Activated CD8-positive, alpha-beta memory T cell treated with anti-CD3 and anti-CD28 coated beads for 48 hours (primary cell): ENCODE measurements around the gene JAK1.
"Not testable (repeated sequence)": the region's sequence is repeated elsewhere in the genome, so short reads cannot be mapped to it uniquely, and the experiment has no call there.

ENCODE experiments used
- DNase-seq, 3 experiments: peaks; one replicate each; pipeline ENCODE4 v3.0.0-alpha.2; 2020; ENCODE audit warnings: low read depth in 2 of 3, low spot score in 2 of 3

Gene JAK1

DNA sequence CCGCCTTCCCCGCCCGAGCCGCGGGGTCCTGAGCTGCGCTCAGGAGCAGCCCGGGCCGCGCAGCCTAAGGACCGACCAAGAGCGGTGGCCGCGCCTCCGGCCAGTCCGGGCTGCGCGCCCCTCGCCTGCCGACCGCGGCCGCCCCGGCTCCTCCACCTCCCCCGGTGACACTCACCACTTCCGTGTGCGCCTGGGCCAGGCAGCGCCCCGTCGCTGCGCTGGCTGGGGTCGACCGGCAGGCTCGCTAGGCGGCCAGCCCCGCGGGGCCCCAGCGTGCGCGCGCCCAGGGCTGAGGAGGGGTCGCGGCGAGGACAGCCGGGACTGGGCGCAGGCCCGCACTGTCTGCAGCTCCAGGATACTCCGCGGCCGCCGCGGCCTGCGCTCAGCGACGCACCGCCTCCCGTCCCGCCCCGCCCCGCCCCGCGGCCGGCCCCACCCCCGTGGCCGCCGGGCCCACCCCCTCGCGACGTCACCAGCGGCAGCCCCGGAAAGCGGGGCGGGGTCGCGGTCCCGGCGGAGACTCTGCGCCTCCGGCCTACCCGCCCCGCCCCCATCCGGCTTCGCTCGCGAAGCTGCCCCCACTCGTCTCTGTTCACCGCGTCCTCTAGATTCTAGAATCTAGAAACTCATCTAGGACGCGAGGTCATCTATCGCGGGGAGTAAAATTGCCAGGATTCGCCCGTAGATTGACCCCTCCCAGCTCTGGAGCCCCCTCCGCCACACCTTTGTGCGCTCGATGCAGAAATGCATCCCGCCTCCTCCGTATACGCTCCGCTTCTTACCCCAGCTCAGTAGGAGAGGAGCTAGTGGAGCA is at the start of gene JAK1:
Gene JAK1, minus strand, starts transcription at position 392 of the 814 bp plus-strand sequence. CDS start 80,285 bp downstream, outside the sequence.
- peak; percentile 69 to 83 (median 77) for DNase-seq

DNA sequence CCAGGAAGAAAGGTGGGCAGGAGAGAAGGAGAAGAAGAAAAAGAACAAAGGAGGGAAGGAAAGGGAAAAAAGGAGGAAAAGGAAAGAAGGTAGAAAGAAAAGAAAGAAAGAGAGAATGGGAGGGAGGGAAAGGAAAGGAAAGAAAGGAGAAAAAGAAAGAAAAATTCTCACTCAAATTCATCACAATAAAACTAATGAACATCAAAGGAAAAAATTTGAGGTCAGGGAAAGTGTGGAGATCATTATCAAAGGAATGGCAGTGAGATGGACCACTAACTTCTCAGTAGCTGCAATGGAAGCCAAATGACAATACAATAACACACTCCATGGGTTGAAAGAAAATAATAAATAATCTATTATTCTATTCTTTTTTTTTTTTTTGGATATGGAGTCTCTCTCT is 48.0 kb upstream of the JAK1 start:
- DNase-seq: no peak

DNA sequence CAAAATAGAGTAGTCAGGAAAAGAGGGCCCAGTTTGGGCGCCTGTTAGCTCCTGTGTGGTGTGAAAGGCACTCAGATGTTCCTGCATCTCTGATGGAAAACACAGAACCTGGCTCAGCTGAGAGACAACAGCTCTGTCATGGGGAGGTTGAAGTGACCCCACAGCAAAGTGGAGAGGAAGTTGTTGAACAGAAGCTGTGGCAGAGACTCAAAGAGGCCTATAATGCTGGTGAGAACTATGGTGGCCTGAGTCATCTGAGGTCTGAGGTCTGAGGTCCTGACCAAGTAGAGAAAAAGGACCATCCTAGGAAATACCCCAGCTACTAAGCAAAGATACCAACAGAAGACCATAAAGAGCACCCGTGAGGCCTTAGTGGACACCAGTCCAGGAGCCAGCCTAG is 45.6 kb upstream of the JAK1 start:
- no peak for DNase-seq

DNA sequence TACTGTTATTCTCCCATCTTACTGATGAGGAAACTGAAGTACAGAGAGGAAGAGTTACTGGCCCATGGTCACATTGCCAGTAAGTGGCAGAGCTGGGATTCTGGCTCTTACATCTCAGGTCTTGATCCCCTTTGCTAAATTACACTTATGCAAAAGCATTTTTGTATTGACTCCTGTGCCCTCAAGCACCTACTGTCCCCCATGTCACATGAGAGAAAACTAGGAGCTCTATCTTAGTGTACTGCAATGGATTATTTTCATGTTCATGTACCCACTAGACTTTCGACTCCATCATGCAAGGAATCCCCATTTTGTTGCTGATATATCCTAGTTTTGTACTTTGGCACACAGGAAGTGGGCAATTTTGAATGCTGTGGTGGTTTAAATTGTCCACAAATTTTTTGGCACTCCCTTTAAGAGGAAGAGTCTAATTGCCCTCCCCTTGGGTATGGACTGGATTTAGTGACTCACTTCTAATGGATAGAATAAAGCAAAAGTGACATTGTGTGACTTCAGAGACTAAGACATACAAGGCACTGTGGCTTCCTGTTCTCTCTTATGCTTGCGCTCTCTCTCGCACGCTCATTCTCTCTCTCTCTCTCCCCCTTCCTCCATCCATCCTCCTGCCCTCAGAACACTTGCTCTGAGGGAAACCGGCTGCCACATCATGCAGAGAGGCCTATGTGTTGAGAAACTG is 43.5 kb upstream of the JAK1 start:
- no peak for DNase-seq

DNA sequence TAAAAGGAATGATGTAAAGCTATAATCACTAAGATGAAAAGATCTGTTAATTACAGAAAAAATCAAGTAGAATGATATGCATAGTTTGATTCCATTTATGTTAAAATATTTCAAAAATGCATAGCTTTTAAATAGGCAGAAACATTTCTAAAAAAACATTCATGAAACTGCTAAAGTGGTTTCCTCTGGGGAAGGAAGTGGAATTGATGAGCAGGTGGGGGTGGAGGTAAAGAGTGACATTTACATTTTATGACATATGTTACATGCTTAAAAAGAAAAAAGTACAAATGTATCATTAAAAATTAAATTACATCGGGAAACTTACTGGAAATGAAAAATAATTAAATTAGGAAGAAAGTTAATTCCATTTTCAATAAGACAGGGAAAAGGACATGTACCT is 42.8 kb upstream of the JAK1 start:
- no peak for DNase-seq

DNA sequence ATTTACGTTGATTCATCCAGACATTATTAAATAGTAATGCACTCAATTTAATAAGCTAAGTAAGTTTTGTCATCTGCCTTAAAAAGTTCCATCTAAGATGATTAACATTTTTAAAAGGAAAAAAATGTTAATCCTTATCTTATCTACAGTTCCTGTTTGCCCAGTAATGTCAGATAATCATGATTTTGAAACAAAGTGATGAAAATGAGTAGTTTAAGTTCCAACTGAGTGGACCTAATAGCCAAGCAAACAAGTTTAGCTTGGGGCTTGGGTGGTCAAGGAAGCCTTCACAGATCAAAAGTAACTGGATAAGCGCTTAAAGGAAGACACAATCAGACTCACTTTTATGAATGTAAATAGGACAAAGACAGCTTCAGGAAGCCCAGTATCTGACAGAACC is 40.5 kb upstream of the JAK1 start:
- no peak for DNase-seq

DNA sequence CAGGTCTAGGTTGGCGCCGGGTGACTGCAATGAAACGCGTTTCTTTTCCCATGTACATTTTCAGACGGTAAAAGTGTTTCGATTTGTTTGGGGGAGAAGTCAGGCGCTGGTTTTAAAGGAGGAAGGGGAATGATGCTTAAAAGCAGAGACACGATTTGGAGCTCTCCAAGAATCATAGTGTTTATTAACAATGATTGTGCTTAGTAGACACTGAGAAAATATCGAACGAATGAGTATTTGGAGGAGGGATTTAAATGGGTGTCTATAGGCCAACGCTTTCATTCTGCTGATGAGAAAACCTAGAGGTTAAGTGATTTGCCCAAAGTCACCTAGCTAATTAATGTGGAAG is 36.9 kb upstream of the JAK1 start:
- no peak for DNase-seq

DNA sequence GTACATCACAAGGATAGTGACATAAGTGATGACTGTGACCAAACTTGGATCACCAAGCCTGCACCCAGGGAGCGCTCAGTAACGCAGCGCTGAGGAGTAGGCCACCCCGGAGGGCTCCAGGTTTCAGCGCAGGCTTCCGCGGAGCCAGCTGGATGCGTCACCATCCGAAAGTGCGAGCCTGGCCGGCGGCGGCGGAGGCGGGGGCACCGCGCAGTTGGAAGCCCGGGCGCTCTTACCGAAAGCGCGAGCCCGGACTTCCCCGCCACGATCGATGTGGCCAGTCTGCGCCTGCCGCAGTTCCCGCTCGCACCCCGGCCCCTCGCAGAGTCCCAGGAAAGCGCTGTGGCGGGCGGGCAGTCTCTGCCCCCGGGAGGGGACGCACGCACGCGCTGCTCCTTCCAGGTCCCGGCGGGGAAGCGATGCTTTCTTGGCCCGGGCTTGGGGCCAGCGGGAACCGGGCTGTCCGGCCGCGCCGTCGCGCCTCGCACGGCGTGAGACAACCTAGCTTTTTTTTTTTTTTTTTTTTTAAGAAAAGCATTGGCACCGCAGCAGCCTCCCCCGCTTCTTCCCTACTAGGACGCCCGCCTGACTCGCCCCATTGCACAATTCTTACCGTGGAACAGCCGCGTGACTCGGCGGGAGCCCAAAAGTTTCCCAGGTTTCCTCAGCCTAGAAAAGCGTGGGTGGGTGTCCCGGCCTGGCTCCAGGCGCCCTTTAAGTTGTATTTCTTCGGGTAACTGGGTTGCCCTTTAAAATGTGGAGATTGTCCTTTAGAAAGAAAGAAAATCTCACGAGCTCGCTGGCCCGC is 36.4 kb upstream of the JAK1 start:
- peak; percentile 41 to 73 (median 53) for DNase-seq

DNA sequence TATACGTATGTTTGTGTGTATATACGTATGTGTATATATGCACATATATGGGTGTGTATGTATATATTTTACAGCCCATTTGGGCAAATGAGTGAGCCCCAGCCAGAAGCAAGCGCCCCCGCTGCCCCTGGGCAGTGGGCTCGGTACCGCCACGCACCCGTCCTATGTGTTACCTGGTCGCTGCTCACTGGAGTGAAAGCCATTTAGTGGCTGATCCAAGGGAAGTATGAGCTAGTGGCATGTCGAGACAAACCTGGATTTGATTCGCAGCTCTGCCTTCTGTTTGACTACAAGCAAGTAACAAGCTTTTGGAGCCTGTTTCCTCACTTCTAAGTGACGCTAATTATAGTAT is 35.8 kb upstream of the JAK1 start:
- no peak for DNase-seq

DNA sequence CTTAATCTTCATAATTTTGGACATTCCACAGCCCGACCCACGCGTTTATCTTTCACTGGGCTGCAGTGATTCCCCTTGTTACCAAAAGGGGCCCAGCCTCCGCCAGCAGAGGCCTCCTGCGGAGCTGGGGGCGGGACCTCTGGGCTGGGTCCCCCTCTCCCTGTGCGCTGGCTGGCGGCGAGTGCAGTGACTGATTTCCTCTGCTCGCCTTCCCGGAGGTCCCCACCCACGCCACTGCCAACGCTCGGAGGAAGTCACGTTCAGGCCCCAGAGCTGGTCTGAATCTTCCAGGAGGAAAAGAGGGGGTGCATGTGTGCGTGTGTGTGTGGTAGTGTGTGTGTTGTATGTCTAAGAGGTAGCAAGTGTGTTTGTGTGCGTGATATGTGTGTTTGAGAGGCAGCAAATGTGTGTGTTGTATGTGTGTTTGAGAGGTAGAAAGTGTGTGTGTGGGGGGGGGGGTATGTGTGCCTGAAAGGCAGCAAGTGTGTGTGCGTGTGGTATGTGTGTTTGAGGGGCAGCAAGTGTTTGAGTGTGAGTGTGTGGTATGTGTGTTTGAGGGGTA is 35.0 kb upstream of the JAK1 start:
- DNase-seq: peak; percentile 45 to 64 (median 59)

DNA sequence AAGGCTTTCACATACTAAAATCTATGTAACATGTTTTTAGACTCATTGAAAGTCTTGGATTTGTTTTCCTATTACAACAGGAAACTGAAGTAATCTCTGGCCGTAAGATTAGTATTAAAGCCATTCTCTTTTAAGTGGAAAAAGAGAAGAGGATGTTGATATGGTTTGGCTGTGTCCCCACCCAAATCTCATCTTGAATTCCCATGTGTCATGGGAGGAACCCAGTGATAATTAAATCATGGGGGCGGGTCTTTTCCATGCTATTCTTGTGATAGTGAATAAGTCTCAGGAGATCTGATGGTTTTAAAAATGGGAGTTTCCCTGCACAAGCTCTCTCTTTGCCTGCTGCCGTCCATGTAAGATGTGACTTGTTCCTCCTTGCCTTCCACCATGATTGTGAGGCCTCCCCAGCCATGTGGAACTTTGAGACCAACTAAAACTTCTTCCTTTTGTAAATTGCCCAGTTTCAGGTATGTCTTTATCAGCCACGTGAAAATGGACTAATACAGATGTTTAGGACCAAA is 32.1 kb upstream of the JAK1 start:
- not testable (repeated sequence) for DNase-seq

DNA sequence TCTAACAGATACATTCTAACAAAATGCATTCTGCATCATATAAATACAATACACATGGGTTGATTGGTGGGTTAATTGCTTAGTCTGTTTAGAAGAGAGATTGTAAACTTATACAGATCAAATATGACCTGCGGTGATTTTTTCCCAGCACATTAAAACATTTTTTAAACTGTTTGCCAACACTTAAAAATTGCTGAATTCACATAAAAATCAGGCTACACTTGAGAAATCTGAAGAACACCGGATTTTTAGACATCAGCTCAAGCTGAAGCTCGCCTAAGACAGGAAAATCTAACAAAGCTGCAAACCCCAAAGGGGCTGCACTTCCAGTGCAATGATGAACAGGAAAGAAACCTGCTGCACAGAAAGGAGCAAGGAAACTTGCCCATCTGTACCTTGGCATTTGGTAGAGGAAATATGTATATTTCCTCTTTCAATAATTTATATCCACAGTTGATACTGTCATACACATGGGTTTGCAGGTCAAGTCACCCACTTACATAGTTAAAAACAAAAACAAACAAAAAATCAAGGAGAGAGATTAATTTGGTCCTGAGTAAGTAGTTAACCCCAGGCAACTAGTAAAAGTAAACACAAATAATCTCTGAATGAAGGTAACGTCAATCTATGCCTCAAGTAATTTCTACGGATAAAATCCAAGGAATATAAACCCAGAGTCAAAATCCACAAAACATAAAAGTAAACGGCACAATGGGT is 30.4 kb upstream of the JAK1 start:
- DNase-seq: no peak

DNA sequence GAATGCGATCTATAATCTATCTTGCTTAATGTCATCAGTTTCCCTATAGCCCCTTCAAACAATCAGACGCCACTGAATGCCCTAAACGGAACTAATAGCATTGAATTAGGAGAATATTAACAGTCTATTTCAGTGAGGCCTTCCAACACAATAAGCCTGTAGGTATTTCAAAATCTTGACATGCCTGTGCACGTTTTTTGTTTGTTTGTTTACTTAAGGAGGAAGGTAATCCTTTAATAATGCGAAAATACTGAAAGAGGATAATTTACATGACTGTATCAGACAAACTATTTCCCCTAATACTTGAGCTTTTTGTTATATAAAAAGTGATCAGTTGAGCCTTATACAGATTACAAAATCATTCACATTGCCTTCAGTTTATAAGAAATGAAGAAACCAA is 29.0 kb upstream of the JAK1 start:
- DNase-seq: no peak

DNA sequence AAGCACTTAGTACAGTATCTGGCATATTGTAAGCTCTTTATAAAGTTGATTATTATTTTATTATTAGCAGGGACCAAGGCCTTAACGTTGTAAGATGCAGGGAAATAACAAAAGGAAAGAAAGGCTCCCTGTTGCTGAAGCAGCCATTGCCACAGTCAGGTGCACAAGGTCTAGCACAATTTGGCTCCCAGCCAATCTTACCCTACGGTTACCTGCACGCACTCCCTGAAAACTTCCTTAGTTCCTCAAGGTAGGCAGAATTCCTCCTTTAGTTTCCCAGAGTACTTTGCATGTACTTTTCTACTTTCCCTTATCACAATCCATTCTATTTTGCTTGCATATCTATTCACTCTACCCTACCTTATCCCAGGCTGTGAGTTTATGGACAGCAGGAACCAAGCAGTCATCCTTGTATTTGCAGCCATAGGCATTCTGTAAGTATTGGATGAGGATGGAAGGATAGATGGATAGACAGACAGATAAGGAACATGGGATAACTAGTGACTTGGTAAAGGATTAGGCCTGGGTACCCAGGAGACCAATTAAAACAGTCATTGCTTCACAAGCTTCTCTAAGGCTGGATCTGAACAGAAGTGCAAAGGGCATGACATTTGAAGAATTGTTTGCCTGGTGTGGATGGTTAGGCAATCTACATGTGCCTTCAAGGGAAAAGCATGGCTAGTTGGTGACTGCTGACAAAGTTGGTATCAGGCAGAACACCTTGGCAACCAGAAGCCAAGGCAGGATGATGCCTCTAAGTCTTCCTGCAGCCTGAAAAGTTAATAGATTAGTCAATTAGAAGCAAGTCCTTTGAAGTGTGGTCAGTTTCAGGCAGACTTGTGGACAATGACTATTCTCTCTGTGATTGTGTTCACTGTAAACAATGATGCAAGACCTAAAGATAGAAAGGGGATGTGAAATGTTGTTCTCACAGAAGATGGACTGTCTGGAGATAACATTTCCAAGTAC is 20.8 kb upstream of the JAK1 start:
- DNase-seq: no peak

DNA sequence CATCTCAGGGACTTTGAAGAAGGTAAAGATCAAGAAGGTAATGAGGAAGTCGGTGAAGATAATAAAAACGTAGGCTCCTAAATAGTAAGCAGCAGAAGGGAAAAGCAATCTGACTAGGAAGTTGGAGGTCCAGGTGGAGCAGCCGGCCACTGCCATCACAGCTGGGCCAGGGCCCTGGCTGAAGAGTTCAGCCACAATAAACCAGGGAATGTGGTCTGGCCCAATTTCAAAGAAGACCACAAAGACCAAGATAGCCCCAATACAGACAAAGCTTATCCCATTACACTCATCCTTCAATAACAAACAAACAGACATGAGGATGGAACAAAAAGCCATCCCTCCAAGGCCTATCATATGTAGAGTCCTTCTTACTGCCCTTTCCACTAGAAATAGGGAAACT is 18.4 kb upstream of the JAK1 start:
- no peak for DNase-seq

DNA sequence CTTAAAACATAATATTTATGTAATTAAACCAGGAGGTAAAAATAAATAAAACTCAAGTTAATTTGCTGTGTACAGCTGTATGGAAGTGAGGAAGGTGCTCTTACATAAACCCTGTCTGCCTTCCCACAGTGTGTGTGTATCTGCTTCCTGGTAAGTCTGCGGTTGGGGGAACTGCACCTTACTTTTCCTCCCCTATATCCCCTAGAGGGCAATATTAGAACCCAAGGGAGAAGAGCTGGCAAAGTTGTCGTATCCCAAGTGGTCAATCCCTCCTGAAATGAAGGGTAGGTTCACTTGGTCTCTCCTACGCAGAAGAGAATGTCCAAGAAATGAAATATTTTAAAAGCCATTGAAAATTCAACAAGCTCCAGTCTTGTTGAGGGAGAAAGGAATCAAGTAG is 17.8 kb upstream of the JAK1 start:
- DNase-seq: no peak

DNA sequence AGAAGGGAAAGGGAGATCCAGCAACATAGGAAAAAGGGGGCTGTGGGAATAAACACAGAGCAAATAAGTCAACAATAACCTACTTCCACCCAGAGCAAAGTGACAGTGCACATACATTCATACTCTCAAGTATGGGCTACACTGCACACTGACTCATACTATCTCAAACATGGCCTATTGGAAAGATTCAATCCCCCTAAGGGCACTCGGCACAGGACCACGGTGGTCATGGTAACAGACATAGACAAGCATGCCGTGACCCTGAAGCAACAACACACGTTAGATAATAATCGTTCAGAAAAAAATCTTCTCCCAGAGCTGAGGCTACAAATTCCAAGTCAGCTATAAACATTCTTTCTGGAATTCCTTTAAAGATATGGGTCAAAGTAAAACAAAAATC is 16.8 kb upstream of the JAK1 start:
- DNase-seq: no peak

DNA sequence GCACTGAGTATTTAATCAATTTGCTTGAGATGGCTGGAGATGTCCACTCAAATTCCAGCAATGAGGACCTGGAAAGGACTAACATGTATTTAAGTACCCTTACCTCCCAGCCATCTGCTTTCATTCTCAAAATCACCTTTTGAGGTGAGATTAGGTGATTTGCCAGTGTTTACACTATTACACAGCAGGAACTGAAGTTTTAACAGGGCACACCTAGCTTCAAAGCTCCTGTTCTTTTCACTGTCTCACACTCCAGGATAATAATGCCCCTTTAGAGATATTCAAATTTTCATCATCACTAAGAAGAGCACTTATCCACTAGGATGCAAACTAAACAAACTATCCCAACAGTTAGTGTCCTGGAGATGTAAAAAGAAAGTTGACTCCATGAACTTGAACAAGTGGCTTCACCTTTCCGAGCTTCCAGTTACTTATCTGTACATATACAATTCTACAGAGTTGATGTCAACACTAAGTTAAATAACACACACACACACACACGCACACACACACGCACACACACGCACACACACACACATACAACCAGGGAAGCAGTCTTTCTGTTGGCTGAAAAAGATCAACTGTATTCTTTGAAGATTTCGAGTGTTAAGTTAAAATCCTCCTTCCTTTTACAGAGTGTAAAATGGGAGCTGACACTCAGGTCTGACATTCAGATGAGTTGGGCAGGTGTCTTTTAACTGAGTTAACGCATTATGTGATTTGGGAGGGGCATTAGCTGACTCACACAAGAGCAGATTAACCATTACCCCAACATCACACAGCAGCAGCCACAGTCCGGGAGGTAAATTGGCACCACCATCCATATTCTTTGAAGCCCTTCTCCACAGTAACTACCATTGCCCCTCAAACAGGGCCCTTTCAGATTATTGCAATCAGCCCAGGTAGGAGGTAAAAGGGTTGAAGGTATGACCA is 15.5 kb upstream of the JAK1 start:
- no peak for DNase-seq
